ENCODE results near the gene IDUA.

GRCh38 chr4:965766-966134 is 21.1 kb upstream of the IDUA start:
- no peak for TF ChIP-seq RAD21 (IDR thresholded peaks at IDR 0.05; ENCODE audit: low read depth)
- TF ChIP-seq REST (IDR thresholded peaks at IDR 0.05; ENCODE audit: low read depth): no peak
- no peak for TF ChIP-seq EP300 (IDR thresholded peaks at IDR 0.05; ENCODE audit: borderline replicate concordance)
- no peak for TF ChIP-seq FOXM1 (IDR thresholded peaks at IDR 0.05; ENCODE audit: borderline replicate concordance, low read depth)
- TF ChIP-seq TEAD4 (IDR thresholded peaks at IDR 0.05): no peak
- TF ChIP-seq MAX (IDR thresholded peaks at IDR 0.05): no peak
- TF ChIP-seq CEBPB (IDR thresholded peaks at IDR 0.05): no peak
- no peak for TF ChIP-seq YY1 (IDR thresholded peaks at IDR 0.05; ENCODE audit: low read depth)
- no peak for TF ChIP-seq USF1 (IDR thresholded peaks at IDR 0.05)
- TF ChIP-seq EGR1 (IDR thresholded peaks at IDR 0.05): no peak
- TF ChIP-seq TCF12 (IDR thresholded peaks at IDR 0.05; ENCODE audit: low read depth): no peak
- no peak for TF ChIP-seq ZBTB7A (IDR thresholded peaks at IDR 0.05; ENCODE audit: low read depth)
- no peak for TF ChIP-seq TAF1 (IDR thresholded peaks at IDR 0.05; ENCODE audit: low read depth)
